BJ (cell line): ENCODE results near the gene PODXL. TPM values are rescaled to one million over a fixed set of nuclear protein-coding genes. Genes with fewer than 3 reads are reported as not detected.

ENCODE experiments used
- CTCF ChIA-PET: fragments of 350-600 bp; formaldehyde crosslinking; extraction: SDS; loops from one replicate; lab custom pipeline; 2021; ENCODE audit warnings: antibody characterized with exemption, inconsistent platforms; lab: Yijun Ruan, JAX
- POLR2A ChIA-PET: fragments of 300-600 bp; sonication (Branson Sonifier 250); formaldehyde crosslinking; extraction: SDS; loops from one replicate; lab custom pipeline; 2021; ENCODE audit warnings: antibody characterized with exemption; lab: Charles Lee
- DNase-seq: peaks from one replicate; pipeline ENCODE4 v3.0.0-alpha.2; 2011; ENCODE audit warnings: low read depth
- H3K27me3 ChIP-seq: 2 replicates; pipeline ENCODE4 v1.6.0; 2011; ENCODE audit warnings: low read length; ENCODE audit not compliant: control insufficient read depth, insufficient read depth
- H3K36me3 ChIP-seq: 2 replicates; pipeline ENCODE4 v1.5.1; 2011; ENCODE audit warnings: low read length; ENCODE audit not compliant: control insufficient read depth, insufficient read depth
- H3K4me3 ChIP-seq: 2 replicates; pipeline ENCODE4 v1.5.1; 2011; ENCODE audit warnings: low read depth, mild to moderate bottlenecking, control low read depth, low read length
- CTCF ChIP-seq: IDR thresholded peaks from 2 replicates; pipeline ENCODE4 v1.5.1; 2011; ENCODE audit warnings: low read depth, mild to moderate bottlenecking, control low read depth, inconsistent platforms, low read length, moderate library complexity; ENCODE audit not compliant: insufficient read depth
- polyA plus RNA-seq: library from polyadenylated mRNA; depleted of rRNA; stranded (reverse); fragments of >200 nt; gene quantifications from 2 replicates; pipeline ENCODE4 v1.2.3, GENCODE V29; 2011

Gene PODXL
- polyA plus RNA-seq, 1 experiment: 0.53 TPM

DNA sequence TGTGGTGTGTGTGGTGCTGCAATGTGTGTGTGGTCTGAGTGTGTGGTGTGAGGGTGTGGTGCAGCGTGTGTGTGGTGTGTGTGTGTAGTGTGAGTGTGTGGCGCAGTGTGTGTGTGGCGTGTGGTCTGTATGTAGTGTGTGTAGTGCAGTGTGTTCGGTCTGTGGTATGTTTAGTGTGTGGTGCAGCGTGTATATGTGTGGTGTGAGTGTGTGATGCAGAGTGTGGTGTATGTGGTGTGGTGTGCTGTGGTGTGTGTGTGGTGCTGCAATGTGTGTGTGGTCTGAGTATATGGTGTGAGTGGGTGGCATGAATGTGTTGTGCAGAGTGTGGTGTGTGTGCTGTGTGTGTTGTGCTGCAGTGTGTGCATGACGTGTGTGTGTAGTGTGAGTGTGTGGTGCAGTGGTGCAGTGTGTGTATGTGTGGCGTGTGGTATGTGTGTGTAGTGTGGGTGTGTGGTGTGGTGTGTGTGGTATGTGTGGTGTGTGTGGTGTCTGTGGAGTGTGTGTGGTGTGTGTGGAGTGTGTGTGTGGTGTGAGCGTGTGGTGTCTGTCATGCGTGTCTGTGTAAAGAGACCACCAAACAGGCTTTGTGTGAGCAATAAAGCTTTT lies 31.0 kb upstream of the PODXL start:
- Histone ChIP-seq H3K27me3 (peaks cover 15% of the 10 kb centered on the region), H3K4me3 (no peak overlapping the region), H3K36me3 (no peaks in the 10 kb centered on the region)
- CTCF ChIA-PET: no interaction called here
- POLR2A ChIA-PET: no interaction called here
- no peak for DNase-seq
- TF ChIP-seq CTCF: no peak

- no peak overlapping the region for H3K4me3 ChIP-seq
- POLR2A ChIA-PET: no interaction called here
- peaks cover 15% of the 10 kb centered on the region for H3K27me3 ChIP-seq
- DNase-seq: no peak
- H3K36me3 ChIP-seq: no peaks in the 10 kb centered on the region
- no peak for TF ChIP-seq CTCF
- CTCF ChIA-PET: no interaction called here
Measured at GRCh38 chr7:131586759-131587158, 30.3 kb upstream of the PODXL start.

DNA sequence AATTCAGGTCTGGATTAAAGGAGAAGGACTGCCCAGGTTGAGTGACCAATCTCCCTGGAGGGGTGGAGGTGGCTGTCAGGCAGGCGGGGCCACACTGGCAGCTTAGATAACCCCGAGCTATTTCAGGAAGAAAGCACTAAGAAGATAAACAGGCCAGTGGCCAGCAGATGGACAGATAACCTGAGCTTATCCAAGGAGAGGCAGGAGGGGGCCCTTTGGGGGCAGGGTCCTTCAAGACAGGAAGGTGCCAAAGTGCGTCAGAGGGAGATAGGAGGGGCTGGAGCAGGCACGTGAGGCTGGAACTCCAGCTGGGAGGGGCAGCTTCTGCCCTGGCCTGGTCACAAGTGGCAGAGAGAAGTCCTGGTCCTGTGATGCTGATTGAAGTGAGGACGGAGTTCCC lies 29.8 kb upstream of the PODXL start:
- Histone ChIP-seq H3K27me3 (peaks cover 10% of the 10 kb centered on the region), H3K36me3 (no peaks in the 10 kb centered on the region), H3K4me3 (no peak overlapping the region)
- no peak for DNase-seq
- POLR2A ChIA-PET: no interaction called here
- TF ChIP-seq CTCF: no peak
- CTCF ChIA-PET: interaction anchor here (1.0 kb wide), 1 partner anchor 12 kb away, joined by 3 read pairs; no protein-coding TSS in a partner anchor

GRCh38 chr7:131583430-131583829 lies 27.0 kb upstream of the PODXL start:
- no peaks in the 10 kb centered on the region for H3K36me3 ChIP-seq

More at GRCh38 chr7:131583430-131583829, 27.0 kb upstream of the PODXL start:
- Histone ChIP-seq H3K4me3 (no peak overlapping the region), H3K27me3 (peaks cover 10% of the 10 kb centered on the region)
- ChIA-PET POLR2A (no interaction called here), CTCF (interaction anchor here (1.8 kb wide), 1 partner anchor 21 kb away, joined by 4 read pairs; no protein-coding TSS in a partner anchor)
- no peak for TF ChIP-seq CTCF
- no peak for DNase-seq
